GM12891 (cell line): ENCODE data around the gene FGGY.
"Not testable (repeated sequence)": the region's sequence is repeated elsewhere in the genome, so short reads cannot be mapped to it uniquely, and the experiment has no call there.

Experiments
- PAX5 ChIP-seq: IDR thresholded peaks from 2 replicates; pipeline ENCODE4 v1.6.1; 2011; ENCODE audit warnings: low read length, moderate library complexity, mild to moderate bottlenecking; ENCODE audit not compliant: insufficient read depth, severe bottlenecking
- POLR2A ChIP-seq: IDR thresholded peaks from 2 replicates; pipeline ENCODE4 v1.6.1; 2011; ENCODE audit warnings: low read depth, low read length, control low read depth
- POLR2AphosphoS5 ChIP-seq: IDR thresholded peaks from 2 replicates; pipeline ENCODE4 v1.6.1; 2011; ENCODE audit warnings: low read depth, low read length, control low read depth
- SPI1 ChIP-seq: IDR thresholded peaks from 2 replicates; pipeline ENCODE4 v1.6.1; 2011; ENCODE audit warnings: low read depth, low read length, control low read depth
- TAF1 ChIP-seq: IDR thresholded peaks from 2 replicates; pipeline ENCODE4 v1.6.1; 2011; ENCODE audit warnings: low read depth, low read length, control low read depth

DNA sequence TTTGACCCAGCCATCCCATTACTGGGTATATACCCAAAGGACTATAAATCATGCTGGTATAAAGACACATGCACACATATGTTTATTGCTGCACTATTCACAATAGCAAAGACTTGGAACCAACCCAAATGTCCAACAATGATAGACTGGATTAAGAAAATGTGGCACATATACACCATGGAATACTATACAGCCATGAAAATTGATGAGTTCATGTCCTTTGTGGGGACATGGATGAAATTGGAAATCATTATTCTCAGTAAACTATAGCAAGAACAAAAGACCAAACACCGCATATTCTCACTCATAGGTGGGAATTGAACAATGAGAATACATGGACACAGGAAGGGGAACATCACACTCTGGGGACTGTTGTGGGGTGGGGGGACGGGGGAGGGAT lies 295.5 kb downstream of the FGGY start:
- not testable (repeated sequence) for TF ChIP-seq SPI1, POLR2A, POLR2AphosphoS5, TAF1, PAX5
